DMS53 treated with DMSO at 0.1 percent for 48 hours (cell line): ENCODE results near the gene LINC00305.

Experiments
- DNase-seq: peaks from one replicate; lab custom pipeline; 2025; ENCODE audit not compliant: unreplicated experiment; lab: John Stamatoyannopoulos, UW

The LINC00305 gene

GRCh38 chr18:64116571-64117175, 32.2 kb downstream of the LINC00305 start:
- no peak for DNase-seq

- DNase-seq, result no peak
Observed at GRCh38 chr18:64115881-64116280, 33.0 kb downstream of the LINC00305 start.

GRCh38 chr18:64111950-64112349, 36.9 kb downstream of the LINC00305 start:
- DNase-seq, result no peak

- peak; percentile 30 for DNase-seq
Observed at GRCh38 chr18:64110692-64111480, 38.0 kb downstream of the LINC00305 start.

- DNase-seq, result no peak
Observed at GRCh38 chr18:64103986-64104385, 44.9 kb downstream of the LINC00305 start.

GRCh38 chr18:64100116-64100922, 48.6 kb downstream of the LINC00305 start:
- DNase-seq, result peak; percentile 73

- no peak for DNase-seq
Observed at GRCh38 chr18:64099244-64099643, 49.6 kb downstream of the LINC00305 start.

- DNase-seq, result no peak
Observed at GRCh38 chr18:64097497-64097896, 51.4 kb downstream of the LINC00305 start.

GRCh38 chr18:64095056-64095455, 53.8 kb downstream of the LINC00305 start:
- DNase-seq, result no peak

GRCh38 chr18:64094210-64094609, 54.7 kb downstream of the LINC00305 start:
- no peak for DNase-seq

- DNase-seq, result no peak
Observed at GRCh38 chr18:64091526-64091925, 57.4 kb downstream of the LINC00305 start.

GRCh38 chr18:64090876-64091275, 58.0 kb downstream of the LINC00305 start:
- peak; percentile 32 for DNase-seq

GRCh38 chr18:64083916-64084315, 65.0 kb downstream of the LINC00305 start:
- no peak for DNase-seq

- no peak for DNase-seq
Observed at GRCh38 chr18:64082513-64082912, 66.4 kb downstream of the LINC00305 start.

GRCh38 chr18:64082054-64082453, 66.8 kb downstream of the LINC00305 start:
- no peak for DNase-seq

GRCh38 chr18:64073971-64074370, 74.9 kb downstream of the LINC00305 start:
- no peak for DNase-seq

- DNase-seq, result no peak
Observed at GRCh38 chr18:64055019-64055418, 93.9 kb downstream of the LINC00305 start.

GRCh38 chr18:64053246-64053645, 95.6 kb downstream of the LINC00305 start:
- DNase-seq, result no peak

GRCh38 chr18:64052772-64053171, 96.1 kb downstream of the LINC00305 start:
- DNase-seq, result no peak

- DNase-seq, result no peak
Observed at GRCh38 chr18:64044616-64045015, 104.3 kb downstream of the LINC00305 start.

GRCh38 chr18:64042728-64043358, 106.0 kb downstream of the LINC00305 start:
- no peak for DNase-seq
